RPMI8226 (cell line): ENCODE measurements around the gene TFF3.

Experiments used
- DNase-seq: peaks from one replicate; pipeline ENCODE4 v3.0.0-alpha.2; 2015

TFF3 gene

DNA sequence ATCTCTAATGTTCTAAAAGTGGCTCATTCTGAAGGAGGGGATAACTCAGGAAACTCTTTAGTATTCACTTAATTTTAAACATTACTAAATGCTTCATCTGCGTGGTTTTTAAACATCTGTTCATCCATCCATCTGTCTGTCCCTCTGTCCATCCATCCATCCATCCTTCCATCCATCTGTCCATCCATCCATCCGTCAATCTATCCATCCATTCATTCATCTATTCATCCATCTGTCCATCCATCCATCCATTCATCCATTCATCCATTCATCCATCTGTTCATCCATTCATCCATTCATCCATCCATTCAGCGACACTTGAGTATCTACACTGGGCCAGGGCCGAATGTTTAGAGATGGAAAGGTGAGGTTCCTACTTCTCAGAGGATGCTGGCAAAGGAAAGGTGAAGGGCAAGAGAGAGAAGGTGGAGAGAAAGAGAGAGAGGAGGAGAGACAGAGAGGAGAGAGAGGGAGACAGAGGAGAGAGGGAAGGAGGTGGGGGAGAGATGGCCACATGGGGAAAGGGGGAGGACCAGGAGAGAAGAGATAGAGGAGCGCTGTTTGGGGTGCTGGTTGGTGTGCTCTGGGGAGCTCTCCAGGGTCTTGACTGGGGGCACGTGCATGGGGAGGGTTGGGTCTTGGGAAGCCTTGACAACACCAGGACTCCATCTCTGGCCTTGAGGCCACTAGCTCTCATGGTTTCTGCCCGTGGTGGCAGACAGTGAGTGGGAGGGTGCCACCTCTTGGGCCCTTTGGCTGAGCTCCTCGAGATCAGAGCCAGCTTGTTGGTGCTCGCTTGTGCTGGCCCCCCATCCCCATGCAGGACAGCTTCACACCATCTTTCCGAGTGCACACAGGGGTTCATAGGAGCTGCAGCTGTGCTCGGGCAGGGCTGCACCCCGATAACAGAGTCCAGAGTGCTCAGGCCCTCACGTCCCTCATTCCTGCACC lies 50.7 kb downstream of the TFF3 start:
- DNase-seq = no peak

- no peak for DNase-seq
Observed at GRCh38 chr21:42263591-42264131, 51.5 kb downstream of the TFF3 start.

- no peak for DNase-seq
Observed at GRCh38 chr21:42262831-42263231, 52.4 kb downstream of the TFF3 start.

DNA sequence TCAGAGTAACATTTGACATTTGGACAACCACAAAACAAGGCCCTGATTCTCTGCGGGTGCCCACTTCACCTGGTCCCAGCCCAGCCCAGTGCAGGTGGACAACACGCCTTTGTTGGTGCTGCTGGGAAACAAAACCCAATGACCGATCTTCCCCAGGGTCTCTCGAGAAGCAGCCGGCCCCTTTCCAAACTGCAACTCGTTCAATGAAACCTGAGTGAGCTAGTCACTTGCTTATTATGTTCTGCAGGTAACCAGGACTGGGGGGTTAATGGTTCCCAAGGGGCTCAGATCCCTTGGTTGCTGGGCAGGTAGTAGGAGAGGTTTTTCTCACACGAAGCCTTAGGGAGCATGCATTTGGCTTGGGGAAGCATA lies 53.4 kb downstream of the TFF3 start:
- DNase-seq = no peak
